Measurements from ENCODE around the gene PRRT1. TPM values are rescaled to one million over a fixed set of nuclear protein-coding genes. Genes with fewer than 3 reads are reported as not detected.
A peak's percentile ranks its signal among the peaks of the same experiment; 100 is the strongest.

PRRT1 gene
- total RNA-seq, 2 donors from 2014 or later, result 0.72 to 0.90 TPM

GRCh38 chr6:32192608-32193039, 40.9 kb upstream of the PRRT1 start, which contains the start of gene GPSM3:
Gene GPSM3 (minus strand): TSS chr6:32192643. CDS start chr6:32192513, 130 bp downstream.
- no peaks in the 10 kb centered on the region for H3K36me3 ChIP-seq
- H3K4me1 ChIP-seq, result peaks cover 2% of the 10 kb centered on the region
- intact Hi-C loops (cut with DNase I), result no loop called here
- peak within 1 kb of the TSS; percentile 85 to 91 for H3K9ac ChIP-seq (ENCODE audit: low read depth in 2 of 2, low read length in 2 of 2)
- DNase-seq, result peak; percentile 69
- no peaks in the 10 kb centered on the region for H3K27me3 ChIP-seq
- peak within 1 kb of the TSS; percentile 82 for H3K27ac ChIP-seq
- TF ChIP-seq CTCF (IDR thresholded peaks at IDR 0.05), result no peak
- H3K9me3 ChIP-seq, result no peaks in the 10 kb centered on the region
- peak within 1 kb of the TSS; percentile 23 for H3K4me3 ChIP-seq

GRCh38 chr6:32191696-32192607, 40.2 kb upstream of the PRRT1 start:
- Histone ChIP-seq H3K27me3 (no peaks in the 10 kb centered on the region), H3K36me3 (no peaks in the 10 kb centered on the region), H3K9me3 (no peaks in the 10 kb centered on the region), H3K27ac (peak overlapping the region; percentile 82), H3K4me1 (peaks cover 2% of the 10 kb centered on the region), H3K9ac (ENCODE audit: low read depth in 2 of 2, low read length in 2 of 2) (peak overlapping the region; percentile 85 to 91), H3K4me3 (peak overlapping the region; percentile 23)
- DNase-seq, result no peak
- intact Hi-C loops (cut with DNase I), result no loop called here
- no peak for TF ChIP-seq CTCF (IDR thresholded peaks at IDR 0.05)

- Histone ChIP-seq H3K4me1 (peaks cover 2% of the 10 kb centered on the region), H3K9me3 (no peaks in the 10 kb centered on the region), H3K27ac (peak overlapping the region; percentile 82), H3K36me3 (no peaks in the 10 kb centered on the region), H3K9ac (ENCODE audit: low read depth in 2 of 2, low read length in 2 of 2) (peak overlapping the region; percentile 85 to 91), H3K27me3 (no peaks in the 10 kb centered on the region), H3K4me3 (peak overlapping the region; percentile 69)
- TF ChIP-seq CTCF (IDR thresholded peaks at IDR 0.05), result no peak
- intact Hi-C loops (cut with DNase I), result no loop called here
- no peak for DNase-seq
These were observed 39.4 kb upstream of the PRRT1 start for GRCh38 chr6:32190911-32191677.

- intact Hi-C loops (cut with DNase I), result no loop called here
- Histone ChIP-seq H3K9me3 (no peaks in the 10 kb centered on the region), H3K4me3 (peak within 1 kb of the TSS; percentile 69), H3K27me3 (no peaks in the 10 kb centered on the region), H3K36me3 (no peaks in the 10 kb centered on the region), H3K27ac (peak within 1 kb of the TSS; percentile 87), H3K9ac (ENCODE audit: low read depth in 2 of 2, low read length in 2 of 2) (peak within 1 kb of the TSS; percentile 91), H3K4me1 (peaks cover 2% of the 10 kb centered on the region)
- TF ChIP-seq CTCF (IDR thresholded peaks at IDR 0.05), result no peak
- DNase-seq, result peak; percentile 95
These were observed 38.5 kb upstream of the PRRT1 start, which contains the start of gene PBX2 for GRCh38 chr6:32190054-32190851. Gene PBX2 (minus strand): TSS chr6:32190202. CDS start chr6:32189915, 287 bp downstream.

- Histone ChIP-seq H3K27ac (peak overlapping the region; percentile 87), H3K4me1 (peaks cover under 1% of the 10 kb centered on the region), H3K36me3 (no peaks in the 10 kb centered on the region), H3K27me3 (no peaks in the 10 kb centered on the region), H3K4me3 (peak overlapping the region; percentile 69), H3K9me3 (no peaks in the 10 kb centered on the region), H3K9ac (ENCODE audit: low read depth in 2 of 2, low read length in 2 of 2) (peak overlapping the region; percentile 84 to 91)
- intact Hi-C loops (cut with DNase I), result no loop called here
- no peak for DNase-seq
- no peak for TF ChIP-seq CTCF (IDR thresholded peaks at IDR 0.05)
These were observed 38.0 kb upstream of the PRRT1 start for GRCh38 chr6:32189742-32190053.

All from colonic mucosa (tissue), 4 donors.